CD4-positive, alpha-beta T cell treated with Interleukin-21 for 1 hour (primary cell): ENCODE results near the gene SLC39A2.

Source experiments
- DNase-seq: peaks from one replicate; pipeline ENCODE4 v3.0.0-alpha.2; 2020

Gene SLC39A2

GRCh38 chr14:21050597-21050996 lies 51.5 kb downstream of the SLC39A2 start:
- no peak for DNase-seq
